Activated naive CD4-positive, alpha-beta T cell treated with anti-CD3 and anti-CD28 coated beads, Interleukin-2, amount 50 U/mL, for 16 hours (primary cell): ENCODE results near the gene GRB10.

ENCODE experiments used
- DNase-seq: peaks from one replicate; pipeline ENCODE4 v3.0.0-alpha.2; 2020

Gene GRB10

GRCh38 chr7:50782375-50783208 is at the start of gene GRB10:
Gene GRB10, minus strand, starts transcription at chr7:50782896. Its CDS starts 50,574 bp downstream, at chr7:50732322.
- no peak for DNase-seq

GRCh38 chr7:50828801-50829200 is 46.1 kb upstream of the GRB10 start:
- no peak for DNase-seq

- no peak for DNase-seq
Measured at GRCh38 chr7:50828116-50828515, 45.4 kb upstream of the GRB10 start.

GRCh38 chr7:50827281-50827680 is 44.6 kb upstream of the GRB10 start:
- no peak for DNase-seq

GRCh38 chr7:50826371-50827172 is 43.9 kb upstream of the GRB10 start:
- DNase-seq, result no peak

GRCh38 chr7:50825465-50825864 is 42.8 kb upstream of the GRB10 start:
- no peak for DNase-seq

- DNase-seq, result no peak
Measured at GRCh38 chr7:50824882-50825281, 42.2 kb upstream of the GRB10 start.

- DNase-seq, result no peak
Measured at GRCh38 chr7:50822706-50823105, 40.0 kb upstream of the GRB10 start.

- no peak for DNase-seq
Measured at GRCh38 chr7:50822110-50822509, 39.4 kb upstream of the GRB10 start.

- DNase-seq, result no peak
Measured at GRCh38 chr7:50821457-50822008, 38.8 kb upstream of the GRB10 start.

GRCh38 chr7:50818324-50818723 is 35.6 kb upstream of the GRB10 start:
- no peak for DNase-seq

GRCh38 chr7:50817561-50817960 is 34.9 kb upstream of the GRB10 start:
- no peak for DNase-seq

GRCh38 chr7:50815138-50815537 is 32.4 kb upstream of the GRB10 start:
- no peak for DNase-seq

GRCh38 chr7:50814166-50814565 is 31.5 kb upstream of the GRB10 start:
- no peak for DNase-seq

GRCh38 chr7:50812841-50813475 is 30.3 kb upstream of the GRB10 start:
- DNase-seq, result no peak

GRCh38 chr7:50812094-50812493 is 29.4 kb upstream of the GRB10 start:
- DNase-seq, result no peak

- no peak for DNase-seq
Measured at GRCh38 chr7:50808282-50808888, 25.7 kb upstream of the GRB10 start.

- DNase-seq, result no peak
Measured at GRCh38 chr7:50807026-50807730, 24.5 kb upstream of the GRB10 start.

GRCh38 chr7:50806143-50806542 is 23.4 kb upstream of the GRB10 start:
- no peak for DNase-seq

GRCh38 chr7:50805447-50806125 is 22.9 kb upstream of the GRB10 start:
- DNase-seq, result no peak
